Activated CD8-positive, alpha-beta T cell treated with anti-CD3 and anti-CD28 coated beads for 36 hours (primary cell): Measurements from ENCODE around the gene ADGRG4. TPM values are rescaled to one million over a fixed set of nuclear protein-coding genes. Genes with fewer than 3 reads are reported as not detected.
A peak's percentile ranks its signal among the peaks of the same experiment; 100 is the strongest.
"Not testable (repeated sequence)": the region's sequence is repeated elsewhere in the genome, so short reads cannot be mapped to it uniquely, and the experiment has no call there.

Experiments
- ATAC-seq: fragments of 200-7000 bp; cut with Tn5 transposase; one replicate; pipeline ENCODE4 v1.10.0; 2021; ENCODE audit warnings: mild to moderate bottlenecking, moderate library complexity
- CTCF ChIA-PET: fragments of 350-600 bp; sonication (Branson Sonifier 250); formaldehyde crosslinking; loops from one replicate; lab custom pipeline; 2021; ENCODE audit warnings: antibody characterized with exemption; lab: Charles Lee
- POLR2A ChIA-PET: fragments of 350-600 bp; sonication (Branson Sonifier 250); formaldehyde crosslinking; loops from one replicate; lab custom pipeline; 2021; ENCODE audit warnings: antibody characterized with exemption; lab: Charles Lee
- DNase-seq: peaks from one replicate; pipeline ENCODE4 v3.0.0-alpha.2; 2020
- H3K27ac Mint-ChIP-seq: one replicate; pipeline ENCODE4 v1.8.0; 2021; ENCODE audit warnings: mild to moderate bottlenecking, mixed read lengths
- H3K27me3 Mint-ChIP-seq: one replicate; pipeline ENCODE4 v1.8.0; 2021; ENCODE audit warnings: mixed read lengths
- H3K36me3 Mint-ChIP-seq: one replicate; pipeline ENCODE4 v1.8.0; 2021; ENCODE audit warnings: low read depth, mixed read lengths
- H3K4me1 Mint-ChIP-seq: one replicate; pipeline ENCODE4 v1.8.0; 2021; ENCODE audit warnings: low read depth, mixed read lengths
- H3K4me3 Mint-ChIP-seq: one replicate; pipeline ENCODE4 v1.8.0; 2021; ENCODE audit warnings: mild to moderate bottlenecking, moderate library complexity, mixed read lengths
- H3K9me3 Mint-ChIP-seq: one replicate; pipeline ENCODE4 v1.8.0; 2021; ENCODE audit warnings: mixed read lengths
- intact Hi-C: fragments of 100-400 bp; cut with micrococcal nuclease; formaldehyde crosslinking; loops from one replicate; pipeline ENCODE4 v1.10.0; 2022
- total RNA-seq, 2 experiments: library from RNA; stranded (reverse); gene quantifications; one replicate each; pipeline ENCODE4 v1.2.3, GENCODE V29; 2021
- TF ChIP-seq, protein P1 (sequence below): fragments of 200-600 bp; IDR thresholded peaks from one replicate; pipeline ENCODE4 v1.8.0; 2022; ENCODE audit warnings: antibody characterized with exemption, mild to moderate bottlenecking

Gene ADGRG4, protein sequence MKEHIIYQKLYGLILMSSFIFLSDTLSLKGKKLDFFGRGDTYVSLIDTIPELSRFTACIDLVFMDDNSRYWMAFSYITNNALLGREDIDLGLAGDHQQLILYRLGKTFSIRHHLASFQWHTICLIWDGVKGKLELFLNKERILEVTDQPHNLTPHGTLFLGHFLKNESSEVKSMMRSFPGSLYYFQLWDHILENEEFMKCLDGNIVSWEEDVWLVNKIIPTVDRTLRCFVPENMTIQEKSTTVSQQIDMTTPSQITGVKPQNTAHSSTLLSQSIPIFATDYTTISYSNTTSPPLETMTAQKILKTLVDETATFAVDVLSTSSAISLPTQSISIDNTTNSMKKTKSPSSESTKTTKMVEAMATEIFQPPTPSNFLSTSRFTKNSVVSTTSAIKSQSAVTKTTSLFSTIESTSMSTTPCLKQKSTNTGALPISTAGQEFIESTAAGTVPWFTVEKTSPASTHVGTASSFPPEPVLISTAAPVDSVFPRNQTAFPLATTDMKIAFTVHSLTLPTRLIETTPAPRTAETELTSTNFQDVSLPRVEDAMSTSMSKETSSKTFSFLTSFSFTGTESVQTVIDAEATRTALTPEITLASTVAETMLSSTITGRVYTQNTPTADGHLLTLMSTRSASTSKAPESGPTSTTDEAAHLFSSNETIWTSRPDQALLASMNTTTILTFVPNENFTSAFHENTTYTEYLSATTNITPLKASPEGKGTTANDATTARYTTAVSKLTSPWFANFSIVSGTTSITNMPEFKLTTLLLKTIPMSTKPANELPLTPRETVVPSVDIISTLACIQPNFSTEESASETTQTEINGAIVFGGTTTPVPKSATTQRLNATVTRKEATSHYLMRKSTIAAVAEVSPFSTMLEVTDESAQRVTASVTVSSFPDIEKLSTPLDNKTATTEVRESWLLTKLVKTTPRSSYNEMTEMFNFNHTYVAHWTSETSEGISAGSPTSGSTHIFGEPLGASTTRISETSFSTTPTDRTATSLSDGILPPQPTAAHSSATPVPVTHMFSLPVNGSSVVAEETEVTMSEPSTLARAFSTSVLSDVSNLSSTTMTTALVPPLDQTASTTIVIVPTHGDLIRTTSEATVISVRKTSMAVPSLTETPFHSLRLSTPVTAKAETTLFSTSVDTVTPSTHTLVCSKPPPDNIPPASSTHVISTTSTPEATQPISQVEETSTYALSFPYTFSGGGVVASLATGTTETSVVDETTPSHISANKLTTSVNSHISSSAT (N-terminal part only)
- not detected for total RNA-seq

DNA sequence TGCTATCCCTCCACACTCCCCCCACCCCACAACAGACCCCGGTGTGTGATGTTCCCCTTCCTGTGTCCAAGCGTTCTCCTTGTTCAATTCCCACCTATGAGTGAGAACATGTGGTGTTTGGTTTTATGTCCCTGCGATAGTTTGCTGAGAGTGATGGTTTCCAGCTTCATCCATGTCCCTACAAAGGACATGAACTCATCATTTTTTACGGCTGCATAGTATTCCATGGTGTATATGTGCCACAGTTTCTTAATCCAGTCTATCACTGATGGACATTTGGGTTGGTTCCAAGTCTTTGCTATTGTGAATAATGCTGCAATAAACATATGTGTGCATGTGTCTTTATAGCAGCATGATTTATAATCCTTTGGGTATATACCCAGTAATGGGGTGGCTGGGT is at the start of gene ADGRG4:
Gene ADGRG4, plus strand, starts transcription at position 243 of the 400 bp plus-strand sequence. CDS start 7,815 bp downstream, outside the sequence.
- DNase-seq, H3K9me3 Mint-ChIP-seq, ATAC-seq, H3K4me3 Mint-ChIP-seq, intact Hi-C loops, H3K36me3 Mint-ChIP-seq, H3K27me3 Mint-ChIP-seq, H3K27ac Mint-ChIP-seq, CTCF ChIA-PET, POLR2A ChIA-PET, H3K4me1 Mint-ChIP-seq: not testable (repeated sequence)

DNA sequence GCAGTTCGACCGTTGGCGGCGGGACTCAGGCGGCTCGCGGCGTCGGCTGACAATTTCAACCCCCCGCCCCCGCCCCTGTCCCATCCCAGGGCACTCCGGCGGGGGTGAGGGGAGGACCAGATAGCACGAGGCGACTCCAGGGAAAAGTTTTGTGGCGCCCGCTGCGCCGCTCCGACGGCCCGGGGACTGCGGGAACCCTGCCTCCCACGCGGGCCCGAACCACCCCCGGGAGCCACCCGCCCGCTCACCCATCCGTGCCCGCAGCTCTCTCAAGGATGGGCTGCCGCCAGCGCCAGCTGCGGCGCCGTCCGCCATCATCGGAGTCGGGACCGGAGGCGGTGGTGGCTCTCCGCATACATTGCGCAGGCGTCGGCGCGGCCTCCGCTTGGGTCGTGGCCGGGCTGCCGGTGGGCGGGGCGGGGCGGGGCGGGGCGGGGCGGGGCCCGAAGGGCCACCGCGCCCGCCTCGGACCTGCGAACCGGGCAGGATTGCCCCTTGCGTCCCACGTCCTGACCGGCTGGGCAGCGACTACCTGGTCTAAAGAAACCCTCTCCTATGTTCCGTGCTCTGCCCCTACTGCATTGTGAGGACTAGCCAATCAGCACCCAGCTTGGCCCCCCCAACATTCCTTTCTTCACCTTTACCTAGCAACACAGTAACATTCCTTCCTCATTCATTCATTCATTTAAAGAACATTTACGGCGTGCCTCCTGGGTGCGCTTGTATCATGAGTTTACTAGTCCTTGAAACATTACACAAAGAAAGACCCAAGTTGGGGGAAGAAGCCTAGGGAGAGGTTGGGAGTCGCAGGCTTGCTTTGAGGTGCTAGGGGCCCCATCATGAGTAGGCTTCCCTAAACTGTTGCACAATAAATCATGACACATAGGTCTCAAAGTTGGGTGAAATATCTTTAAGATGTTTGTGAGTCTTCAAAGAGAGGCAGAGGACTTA is 49.4 kb upstream of the ADGRG4 start, which contains the start of gene MAP7D3:
Gene MAP7D3, minus strand, starts transcription at position 360 of the 951 bp plus-strand sequence. Its CDS starts 42 bp downstream, at position 318.
- ChIA-PET POLR2A (no interaction called here), CTCF (interaction anchor here (3.3 kb wide), 1 partner anchor 17 kb away, joined by 11 read pairs; no protein-coding TSS in a partner anchor)
- Mint-ChIP-seq H3K4me3 (peak within 1 kb of the TSS; percentile 75), H3K4me1 (peaks cover 12% of the 10 kb centered on the region), H3K9me3 (no peaks in the 10 kb centered on the region), H3K27ac (peak within 1 kb of the TSS; percentile 67), H3K27me3 (no peaks in the 10 kb centered on the region), H3K36me3 (no peaks in the 10 kb centered on the region)
- DNase-seq = peak; percentile 70
- intact Hi-C loops = no loop called here
- peak; percentile 92 for ATAC-seq
- TF ChIP-seq, protein P1, sequence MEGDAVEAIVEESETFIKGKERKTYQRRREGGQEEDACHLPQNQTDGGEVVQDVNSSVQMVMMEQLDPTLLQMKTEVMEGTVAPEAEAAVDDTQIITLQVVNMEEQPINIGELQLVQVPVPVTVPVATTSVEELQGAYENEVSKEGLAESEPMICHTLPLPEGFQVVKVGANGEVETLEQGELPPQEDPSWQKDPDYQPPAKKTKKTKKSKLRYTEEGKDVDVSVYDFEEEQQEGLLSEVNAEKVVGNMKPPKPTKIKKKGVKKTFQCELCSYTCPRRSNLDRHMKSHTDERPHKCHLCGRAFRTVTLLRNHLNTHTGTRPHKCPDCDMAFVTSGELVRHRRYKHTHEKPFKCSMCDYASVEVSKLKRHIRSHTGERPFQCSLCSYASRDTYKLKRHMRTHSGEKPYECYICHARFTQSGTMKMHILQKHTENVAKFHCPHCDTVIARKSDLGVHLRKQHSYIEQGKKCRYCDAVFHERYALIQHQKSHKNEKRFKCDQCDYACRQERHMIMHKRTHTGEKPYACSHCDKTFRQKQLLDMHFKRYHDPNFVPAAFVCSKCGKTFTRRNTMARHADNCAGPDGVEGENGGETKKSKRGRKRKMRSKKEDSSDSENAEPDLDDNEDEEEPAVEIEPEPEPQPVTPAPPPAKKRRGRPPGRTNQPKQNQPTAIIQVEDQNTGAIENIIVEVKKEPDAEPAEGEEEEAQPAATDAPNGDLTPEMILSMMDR = no peak

DNA sequence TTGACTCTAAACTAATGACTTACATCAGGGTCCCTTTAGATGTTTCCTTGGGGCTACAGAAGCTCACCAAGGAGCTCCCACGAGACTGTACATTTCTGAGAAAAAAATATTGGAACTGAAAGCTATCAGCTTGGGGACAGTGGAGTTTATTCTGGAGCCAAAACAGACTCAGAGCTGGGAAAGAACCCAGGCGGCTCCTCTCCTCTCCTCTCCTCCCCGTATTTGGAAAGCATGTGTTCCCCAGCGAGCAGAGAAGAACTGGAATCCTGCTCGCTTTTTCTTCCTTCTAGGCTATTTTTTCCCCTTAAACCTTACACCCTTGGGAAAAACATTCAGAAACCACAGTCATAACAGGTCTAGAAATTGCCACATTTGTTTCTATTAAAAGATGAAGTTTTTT is 45.2 kb upstream of the ADGRG4 start:
- no peak overlapping the region for H3K4me3 Mint-ChIP-seq

DNA sequence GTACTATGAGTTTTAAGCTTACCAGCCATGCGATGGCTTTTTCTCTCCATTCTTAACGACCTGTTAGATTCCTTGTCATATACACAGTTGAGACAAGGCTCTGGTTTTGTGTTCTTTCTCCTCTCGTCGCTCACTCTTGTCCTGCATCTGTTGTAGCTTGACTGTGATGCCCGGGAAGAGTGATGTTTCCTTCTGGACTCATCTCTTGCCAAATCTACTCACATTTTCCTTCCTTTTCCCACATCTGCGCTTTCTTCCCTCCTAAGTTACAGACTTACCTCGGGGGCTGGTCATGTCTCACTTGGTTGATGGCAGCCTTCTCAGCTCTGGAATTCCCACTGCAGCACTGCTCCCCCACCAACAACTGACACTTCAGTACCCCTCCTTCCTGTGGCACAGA is 44.7 kb upstream of the ADGRG4 start:
- POLR2A ChIA-PET = no interaction called here
- DNase-seq = no peak

More for the DNA sequence above, 45.2 kb upstream of the ADGRG4 start:
- TF ChIP-seq, protein P1 = no peak
- H3K9me3 Mint-ChIP-seq = no peaks in the 10 kb centered on the region
- no peaks in the 10 kb centered on the region for H3K27me3 Mint-ChIP-seq
- intact Hi-C loops = no loop called here
- no peak for ATAC-seq
- no peaks in the 10 kb centered on the region for H3K36me3 Mint-ChIP-seq
- peaks cover 14% of the 10 kb centered on the region for H3K4me1 Mint-ChIP-seq
- ChIA-PET CTCF (interaction anchor here (1.1 to 2.6 kb wide), 2 partner anchors 11 to 13 kb away, joined by 3 to 8 read pairs; no protein-coding TSS in a partner anchor), POLR2A (no interaction called here)
- H3K27ac Mint-ChIP-seq = no peak overlapping the region
- DNase-seq = no peak

More for the DNA sequence above, 44.7 kb upstream of the ADGRG4 start:
- H3K4me3 Mint-ChIP-seq = no peak overlapping the region
- no peak for ATAC-seq
- intact Hi-C loops = no loop called here
- CTCF ChIA-PET = interaction anchor here (1.1 to 2.6 kb wide), 2 partner anchors 11 to 12 kb away, joined by 3 to 8 read pairs; no protein-coding TSS in a partner anchor
- no peaks in the 10 kb centered on the region for H3K36me3 Mint-ChIP-seq
- H3K27ac Mint-ChIP-seq = no peak overlapping the region
- TF ChIP-seq, protein P1 = no peak
- peaks cover 18% of the 10 kb centered on the region for H3K4me1 Mint-ChIP-seq
- no peaks in the 10 kb centered on the region for H3K27me3 Mint-ChIP-seq
- no peaks in the 10 kb centered on the region for H3K9me3 Mint-ChIP-seq
